Neural cell (in vitro differentiated cells): ENCODE results near the gene PROZ.

Experiments used
- CTCF ChIP-seq: fragments of 450-650 bp; IDR thresholded peaks from 2 replicates; pipeline ENCODE4 v1.5.1; 2014; ENCODE audit warnings: antibody characterized with exemption, mild to moderate bottlenecking, moderate library complexity; ENCODE audit not compliant: poor library complexity, severe bottlenecking
- EP300 ChIP-seq: fragments of 450-650 bp; conservative IDR thresholded peaks from 2 replicates; pipeline ENCODE4 v1.6.1; 2014; ENCODE audit warnings: antibody characterized with exemption, mild to moderate bottlenecking, moderate library complexity; ENCODE audit not compliant: poor library complexity, severe bottlenecking
- EZH2 ChIP-seq: fragments of 200-600, 300-800 bp; shearing (Covaris generic), sonication (generic); IDR thresholded peaks from 2 replicates; pipeline ENCODE4 v1.6.1; 2014; ENCODE audit warnings: antibody characterized with exemption, low read length, borderline replicate concordance, mild to moderate bottlenecking; ENCODE audit not compliant: insufficient read depth, poor library complexity, severe bottlenecking
- MXI1 ChIP-seq: fragments of 450-650 bp; conservative IDR thresholded peaks from 2 replicates; pipeline ENCODE4 v1.6.1; 2014; ENCODE audit warnings: antibody characterized with exemption, mild to moderate bottlenecking; ENCODE audit not compliant: poor library complexity, severe bottlenecking
- POLR2AphosphoS5 ChIP-seq: IDR thresholded peaks from 2 replicates; pipeline ENCODE4 v1.6.1; 2012
- RAD21 ChIP-seq: fragments of 450-650 bp; conservative IDR thresholded peaks from 2 replicates; pipeline ENCODE4 v1.6.1; 2014; ENCODE audit warnings: antibody characterized with exemption, mild to moderate bottlenecking, moderate library complexity
- REST ChIP-seq: IDR thresholded peaks from 2 replicates; pipeline ENCODE4 v1.6.1; 2012; ENCODE audit warnings: borderline replicate concordance
- SMC3 ChIP-seq: fragments of 450-650 bp; conservative IDR thresholded peaks from 2 replicates; pipeline ENCODE4 v1.6.1; 2014; ENCODE audit warnings: antibody characterized with exemption, mild to moderate bottlenecking, moderate library complexity; ENCODE audit not compliant: poor library complexity
- TAF1 ChIP-seq: IDR thresholded peaks from 2 replicates; pipeline ENCODE4 v1.6.1; 2012; ENCODE audit warnings: low read depth

GRCh38 chr13:113129480-113129879, 29.0 kb upstream of the PROZ start:
- TF ChIP-seq EP300 = no peak
- no peak for TF ChIP-seq EZH2
- no peak for TF ChIP-seq CTCF
- TF ChIP-seq POLR2AphosphoS5 = no peak
- no peak for TF ChIP-seq SMC3
- TF ChIP-seq REST = no peak
- no peak for TF ChIP-seq MXI1
- TF ChIP-seq RAD21 = no peak
- TF ChIP-seq TAF1 = no peak
